SK-N-SH (cell line): ENCODE data around the gene CPA4.

Experiments
- MAX ChIP-seq: IDR thresholded peaks from 2 replicates; pipeline ENCODE4 v1.4.0; 2012; ENCODE audit warnings: low read depth
- POLR2AphosphoS5 ChIP-seq: IDR thresholded peaks from 2 replicates; pipeline ENCODE4 v1.6.1; 2012; ENCODE audit warnings: low read depth, low read length
- SIN3A ChIP-seq: IDR thresholded peaks from 2 replicates; pipeline ENCODE4 v1.6.1; 2012; ENCODE audit warnings: low read depth, mild to moderate bottlenecking, low read length, moderate library complexity, borderline replicate concordance
- TCF12 ChIP-seq: IDR thresholded peaks from 2 replicates; pipeline ENCODE4 v1.4.0; 2012

GRCh38 chr7:130301501-130302020 lies 8.6 kb downstream of the CPA4 start:
- TF ChIP-seq POLR2AphosphoS5 (no peak), MAX (no peak), TCF12 (no peak), SIN3A (no peak)
